BE2C (cell line): Measurements from ENCODE around the gene FBF1.

ENCODE experiments used
- DNase-seq: peaks from one replicate; pipeline ENCODE4 v3.0.0-alpha.2; 2020
- H3K27me3 ChIP-seq: fragments of 250-450 bp; sonication (Bioruptor Pico); 2 replicates; pipeline ENCODE4 v1.5.1; 2020; ENCODE audit warnings: mild to moderate bottlenecking
- H3K36me3 ChIP-seq: fragments of 250-450 bp; sonication (Bioruptor Pico); 2 replicates; pipeline ENCODE4 v1.5.1; 2020; ENCODE audit warnings: mild to moderate bottlenecking
- H3K4me1 ChIP-seq: fragments of 250-450 bp; sonication (Bioruptor Pico); 2 replicates; pipeline ENCODE4 v1.5.1; 2020
- H3K4me3 ChIP-seq: 2 replicates; pipeline ENCODE4 v1.5.1; 2011; ENCODE audit warnings: low read depth, low read length
- H3K9me3 ChIP-seq: fragments of 250-450 bp; sonication (Bioruptor Pico); 2 replicates; pipeline ENCODE4 v1.5.1; 2020
- CTCF ChIP-seq: IDR thresholded peaks from 2 replicates; pipeline ENCODE4 v1.5.1; 2012; ENCODE audit warnings: mild to moderate bottlenecking, low read depth, low read length

The FBF1 gene

GRCh38 chr17:75904749-75905521 is 35.9 kb downstream of the FBF1 start, which contains the start of gene MRPL38:
MRPL38 (minus strand) TSS chr17:75904884; CDS start chr17:75904875, 9 bp downstream.
- Histone ChIP-seq H3K4me3 (peak within 1 kb of the TSS; percentile 91), H3K36me3 (peaks cover 17% of the 10 kb centered on the region), H3K9me3 (no peaks in the 10 kb centered on the region), H3K27me3 (no peaks in the 10 kb centered on the region), H3K4me1 (peaks cover 8% of the 10 kb centered on the region)
- peak; percentile 84 for TF ChIP-seq CTCF
- DNase-seq: peak; percentile 98

GRCh38 chr17:75902406-75902805 is 38.4 kb downstream of the FBF1 start:
- no peak overlapping the region for H3K4me3 ChIP-seq
- no peaks in the 10 kb centered on the region for H3K4me1 ChIP-seq
- H3K36me3 ChIP-seq: peaks cover 41% of the 10 kb centered on the region
- H3K27me3 ChIP-seq: no peaks in the 10 kb centered on the region
- TF ChIP-seq CTCF: no peak
- no peak for DNase-seq
- H3K9me3 ChIP-seq: no peaks in the 10 kb centered on the region

- Histone ChIP-seq H3K27me3 (no peaks in the 10 kb centered on the region), H3K4me3 (no peak overlapping the region), H3K36me3 (peaks cover 43% of the 10 kb centered on the region), H3K4me1 (peaks cover 4% of the 10 kb centered on the region; the same call in 1 of the 2 replicates), H3K9me3 (no peaks in the 10 kb centered on the region)
- TF ChIP-seq CTCF: no peak
- no peak for DNase-seq
Measured at GRCh38 chr17:75901727-75902126, 39.1 kb downstream of the FBF1 start.

GRCh38 chr17:75900691-75901533 is 39.9 kb downstream of the FBF1 start:
- Histone ChIP-seq H3K4me1 (peaks cover 5% of the 10 kb centered on the region; the same call in 1 of the 2 replicates), H3K27me3 (no peaks in the 10 kb centered on the region), H3K36me3 (peaks cover 43% of the 10 kb centered on the region), H3K4me3 (no peak overlapping the region), H3K9me3 (no peaks in the 10 kb centered on the region)
- DNase-seq: no peak
- no peak for TF ChIP-seq CTCF

- TF ChIP-seq CTCF: no peak
- Histone ChIP-seq H3K4me1 (peaks cover 9% of the 10 kb centered on the region; the same call in 1 of the 2 replicates), H3K27me3 (no peaks in the 10 kb centered on the region), H3K36me3 (peaks cover 43% of the 10 kb centered on the region), H3K9me3 (no peaks in the 10 kb centered on the region), H3K4me3 (no peak overlapping the region)
- no peak for DNase-seq
Measured at GRCh38 chr17:75899767-75900468, 40.9 kb downstream of the FBF1 start.
